Stimulated activated naive CD8-positive, alpha-beta T cell treated with anti-CD3 and anti-CD28 coated beads, Interleukin-15, amount 100 ng/mL, for 72 hours (primary cell): ENCODE data around the gene MYEF2.

ENCODE experiments used
- ATAC-seq: fragments of 150-1000 bp; cut with Tn5 transposase; 2 replicates; pipeline ENCODE4 v1.10.0; 2021; ENCODE audit warnings: mild to moderate bottlenecking, moderate library complexity
- DNase-seq, 2 donors: peaks; one replicate each; pipeline ENCODE4 v3.0.0; 2021 to 2022
- H3K27ac Mint-ChIP-seq, 2 donors: one replicate each; pipeline ENCODE4 v1.8.0; 2022; ENCODE audit warnings: mild to moderate bottlenecking in 2 of 2, mixed read lengths in 2 of 2, moderate library complexity in 2 of 2
- H3K27me3 Mint-ChIP-seq: one replicate; pipeline ENCODE4 v1.8.0; 2022; ENCODE audit warnings: mixed read lengths
- H3K4me1 Mint-ChIP-seq: one replicate; pipeline ENCODE4 v1.8.0; 2022; ENCODE audit warnings: mild to moderate bottlenecking, mixed read lengths
- H3K4me3 Mint-ChIP-seq, 2 donors: one replicate each; pipeline ENCODE4 v1.8.0; 2022; ENCODE audit warnings: mild to moderate bottlenecking in 2 of 2, mixed read lengths in 2 of 2, moderate library complexity in 1 of 2
- H3K9me3 Mint-ChIP-seq, 2 donors: one replicate each; pipeline ENCODE4 v1.8.0; 2022; ENCODE audit warnings: mixed read lengths in 2 of 2

The MYEF2 gene

DNA sequence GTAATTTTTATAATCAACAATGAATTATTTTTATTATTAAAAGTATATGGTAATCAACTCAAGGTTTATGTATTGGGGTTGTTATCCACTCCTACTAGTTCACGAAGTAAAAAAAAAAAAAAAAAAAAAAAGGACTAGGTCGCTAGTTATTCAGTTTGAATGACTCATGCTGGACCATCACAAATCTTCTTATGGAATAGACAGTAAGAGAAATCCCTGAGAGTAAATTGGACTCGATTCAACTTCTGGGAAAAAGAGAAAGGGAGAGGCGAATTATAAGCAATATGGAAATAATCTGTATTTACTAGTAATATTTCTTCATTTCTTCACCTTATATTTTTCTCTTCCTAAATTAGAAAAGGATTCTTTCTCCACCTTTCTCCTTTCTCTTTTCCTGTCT is 2.0 kb downstream of the MYEF2 start:
- ATAC-seq (no peak), DNase-seq (no peak)
- Mint-ChIP-seq H3K9me3 (peaks cover 8 to 14% of the 10 kb centered on the region in 2 donors), H3K4me1 (peaks cover 10% of the 10 kb centered on the region), H3K4me3 (no peak overlapping the region), H3K27ac (no peak overlapping the region), H3K27me3 (peaks cover 8% of the 10 kb centered on the region)

DNA sequence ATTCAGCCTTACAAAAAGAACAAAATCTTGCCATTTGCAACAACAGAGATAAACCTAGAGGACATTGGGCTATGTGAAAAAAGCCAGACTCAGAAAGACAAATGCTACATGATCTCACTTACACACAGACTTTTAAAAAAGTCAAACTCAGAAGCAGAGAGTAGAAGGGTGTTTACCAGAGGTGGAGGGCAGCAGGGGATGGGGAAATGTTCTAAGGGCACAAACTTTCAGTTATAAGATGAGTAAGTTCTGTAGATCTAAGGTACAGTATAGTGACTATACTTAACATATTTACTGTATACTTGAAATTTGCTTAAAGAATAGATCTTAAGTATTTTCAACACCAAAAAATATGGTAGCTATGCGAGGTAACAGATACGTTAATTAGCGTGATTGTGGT is 3.0 kb downstream of the MYEF2 start:
- peaks cover 8% of the 10 kb centered on the region for H3K27me3 Mint-ChIP-seq
- no peak overlapping the region for H3K27ac Mint-ChIP-seq
- H3K9me3 Mint-ChIP-seq: peaks cover 8 to 14% of the 10 kb centered on the region in 2 donors
- H3K4me1 Mint-ChIP-seq: peaks cover 10% of the 10 kb centered on the region
- H3K4me3 Mint-ChIP-seq: no peak overlapping the region
- ATAC-seq (no peak), DNase-seq (no peak)

DNA sequence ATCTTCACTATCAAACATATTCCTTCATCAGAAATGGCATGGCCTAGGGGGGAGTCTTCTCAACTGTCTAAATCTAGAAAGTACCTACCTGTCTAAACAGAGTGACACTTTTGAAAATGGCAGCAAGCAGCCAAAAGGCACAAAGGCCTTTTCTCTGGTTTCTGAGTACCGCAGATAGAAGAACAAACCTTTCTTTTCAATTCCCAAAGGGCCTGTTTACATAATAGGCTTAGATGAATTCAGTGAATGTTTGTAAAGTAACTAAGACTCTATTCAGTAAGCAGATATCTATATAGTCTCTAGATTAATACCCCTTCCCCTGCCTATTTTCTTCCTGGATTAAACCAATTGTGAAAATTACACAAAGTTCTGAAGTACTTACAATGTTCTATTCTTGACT is 7.1 kb downstream of the MYEF2 start:
- Mint-ChIP-seq H3K4me1 (no peaks in the 10 kb centered on the region), H3K27ac (no peak overlapping the region), H3K27me3 (no peaks in the 10 kb centered on the region), H3K4me3 (no peak overlapping the region), H3K9me3 (peaks cover 8 to 14% of the 10 kb centered on the region in 2 donors)
- no peak for DNase-seq
- no peak for ATAC-seq

DNA sequence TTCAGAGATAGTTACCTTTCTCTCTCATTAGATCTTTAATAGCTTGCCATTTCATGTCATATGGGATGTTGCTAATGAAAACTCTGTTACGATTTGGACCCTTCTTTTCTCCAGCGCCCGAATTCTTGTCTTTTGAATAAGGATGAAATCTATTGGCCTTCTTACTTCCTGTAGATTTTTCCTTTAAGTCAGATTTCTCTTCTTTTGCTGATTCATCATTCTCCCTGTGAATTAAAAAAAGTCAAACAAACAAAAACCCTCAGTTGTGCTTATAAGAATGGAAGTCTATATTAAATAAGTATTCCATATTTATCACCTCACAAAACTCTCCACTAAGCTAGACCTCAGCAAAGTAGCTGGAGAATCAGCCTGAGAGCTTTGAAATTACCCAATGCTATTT is 9.5 kb downstream of the MYEF2 start:
- Mint-ChIP-seq H3K27me3 (no peaks in the 10 kb centered on the region), H3K4me3 (no peak overlapping the region), H3K4me1 (no peaks in the 10 kb centered on the region), H3K9me3 (peaks cover 8 to 9% of the 10 kb centered on the region in 2 donors), H3K27ac (peak overlapping the region in 1 of 2 donors; percentile 71)
- ATAC-seq (no peak), DNase-seq (no peak)

DNA sequence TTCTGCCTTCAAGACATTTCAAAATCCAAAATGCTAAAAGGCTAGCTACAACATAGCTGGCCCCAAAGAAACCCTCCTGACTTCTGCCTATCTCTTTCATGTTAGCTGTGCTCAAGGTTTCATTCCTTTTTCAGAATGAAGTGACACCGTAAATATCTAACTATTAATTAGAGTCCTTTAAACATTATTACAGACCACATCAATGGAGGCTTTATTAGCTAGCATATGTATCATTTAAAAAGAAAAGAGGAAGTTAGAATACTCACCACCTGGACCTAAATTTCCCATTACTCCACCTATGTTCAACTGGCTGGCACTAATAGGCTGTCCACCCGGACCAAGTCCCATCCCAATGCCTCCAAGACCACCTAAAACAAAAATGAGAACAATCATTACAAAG is 24.6 kb downstream of the MYEF2 start:
- DNase-seq (no peak), ATAC-seq (no peak)
- H3K27me3 Mint-ChIP-seq: no peaks in the 10 kb centered on the region
- no peaks in the 10 kb centered on the region for H3K4me1 Mint-ChIP-seq
- no peak overlapping the region for H3K4me3 Mint-ChIP-seq
- no peaks in the 10 kb centered on the region for H3K9me3 Mint-ChIP-seq
- H3K27ac Mint-ChIP-seq: no peak overlapping the region

DNA sequence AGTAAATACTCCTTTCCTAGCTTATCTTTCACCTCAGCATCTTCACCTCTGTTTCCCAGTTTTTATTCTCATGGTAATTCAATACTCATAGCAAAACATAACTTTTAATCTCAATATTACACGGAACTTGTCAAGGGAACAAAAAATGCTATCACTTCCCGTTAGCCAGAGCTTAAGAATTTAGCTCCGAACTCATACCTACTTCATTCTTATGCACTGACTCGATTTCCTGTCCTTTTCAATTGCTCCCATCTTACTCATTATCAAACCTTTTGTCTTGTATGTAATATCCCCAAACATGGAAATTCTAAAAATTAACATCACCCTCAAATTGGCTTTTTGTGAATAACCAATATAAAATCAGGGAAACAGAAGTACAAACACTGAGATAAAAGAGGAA is 28.2 kb downstream of the MYEF2 start:
- Mint-ChIP-seq H3K4me1 (no peaks in the 10 kb centered on the region), H3K4me3 (no peak overlapping the region), H3K27me3 (no peaks in the 10 kb centered on the region), H3K27ac (no peak overlapping the region), H3K9me3 (no peaks in the 10 kb centered on the region)
- no peak for ATAC-seq
- DNase-seq: no peak

DNA sequence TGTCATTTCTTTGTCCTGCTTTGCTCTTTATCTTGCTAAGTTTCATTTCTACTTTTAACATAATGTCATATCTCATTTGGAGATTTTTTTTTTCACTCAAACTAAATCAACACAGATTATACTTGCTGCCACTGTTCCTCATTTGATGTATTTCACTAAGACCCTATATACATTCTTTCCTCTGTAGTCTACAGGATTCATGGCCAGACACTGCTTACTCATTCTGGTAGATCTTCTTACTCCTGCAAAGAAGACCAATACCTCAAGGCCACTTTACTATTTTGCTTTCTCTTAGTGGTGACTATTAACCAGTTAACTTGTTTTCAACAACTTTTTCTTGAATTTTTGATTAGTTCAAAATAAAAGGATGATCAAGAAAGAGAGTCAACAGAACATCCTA is 30.7 kb downstream of the MYEF2 start:
- H3K4me3 Mint-ChIP-seq: no peak overlapping the region
- H3K27ac Mint-ChIP-seq: no peak overlapping the region
- DNase-seq: no peak
- ATAC-seq: no peak
- no peaks in the 10 kb centered on the region for H3K4me1 Mint-ChIP-seq
- H3K27me3 Mint-ChIP-seq: no peaks in the 10 kb centered on the region
- no peaks in the 10 kb centered on the region for H3K9me3 Mint-ChIP-seq

DNA sequence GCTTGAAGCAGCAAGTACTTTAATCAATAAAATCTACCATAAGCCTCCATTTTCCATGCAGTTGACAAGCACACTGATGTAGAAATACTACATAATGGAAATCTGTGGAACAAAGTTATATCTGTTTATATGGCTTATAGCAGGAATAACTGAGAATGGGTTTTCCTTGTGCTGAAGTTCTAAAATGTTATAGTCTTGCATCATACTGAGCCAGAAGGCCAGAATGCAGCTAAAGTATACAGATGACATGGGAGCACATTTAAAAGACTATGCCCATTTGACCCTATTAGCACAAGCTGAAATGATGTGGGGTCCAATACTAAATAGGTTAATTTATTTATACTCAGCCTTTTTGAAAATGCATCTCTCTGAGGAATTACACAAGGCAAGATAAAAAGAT is 32.2 kb downstream of the MYEF2 start:
- Mint-ChIP-seq H3K27ac (no peak overlapping the region), H3K27me3 (no peaks in the 10 kb centered on the region), H3K9me3 (no peaks in the 10 kb centered on the region), H3K4me3 (no peak overlapping the region), H3K4me1 (no peaks in the 10 kb centered on the region)
- ATAC-seq (no peak), DNase-seq (no peak)

DNA sequence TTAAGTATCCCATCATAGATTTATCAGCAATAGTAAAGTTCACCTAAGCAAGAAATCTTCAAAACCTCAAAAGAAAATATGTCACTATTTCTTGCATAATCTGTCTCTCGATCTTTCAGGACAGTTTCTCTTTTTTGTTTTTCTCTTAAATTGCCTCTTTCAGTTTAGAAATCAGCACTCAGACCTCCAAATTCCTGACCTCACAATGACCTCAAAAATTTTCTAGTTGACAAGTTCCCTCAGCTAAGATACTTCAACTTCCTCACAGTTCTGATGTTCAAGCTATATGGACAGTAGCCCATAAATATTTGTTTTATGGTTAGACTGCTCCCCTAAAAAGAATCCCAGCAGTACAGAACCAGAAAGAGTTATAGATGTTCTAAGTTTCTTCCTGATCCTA is 33.2 kb downstream of the MYEF2 start:
- H3K27ac Mint-ChIP-seq: no peak overlapping the region
- ATAC-seq (no peak), DNase-seq (no peak)
- no peaks in the 10 kb centered on the region for H3K27me3 Mint-ChIP-seq
- H3K4me1 Mint-ChIP-seq: no peaks in the 10 kb centered on the region
- no peak overlapping the region for H3K4me3 Mint-ChIP-seq
- H3K9me3 Mint-ChIP-seq: no peaks in the 10 kb centered on the region

DNA sequence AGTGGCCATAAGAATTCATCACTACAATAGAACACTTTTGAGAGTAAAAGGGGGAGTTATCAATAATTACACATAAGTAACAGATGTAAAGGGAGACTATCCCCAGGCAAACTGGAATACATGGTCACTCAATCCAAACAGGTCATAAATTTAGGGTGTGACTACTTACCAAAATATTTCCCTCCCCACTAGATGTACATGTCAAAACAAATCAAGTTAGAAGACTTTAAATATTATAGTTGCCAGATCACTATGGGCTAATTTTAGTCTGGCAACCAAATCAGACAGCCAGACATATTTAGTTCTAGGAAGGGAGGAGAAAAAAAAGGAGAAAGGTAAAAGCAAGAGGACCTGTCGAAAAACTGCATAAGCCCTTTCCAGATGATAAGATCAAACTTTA is 34.2 kb downstream of the MYEF2 start:
- Mint-ChIP-seq H3K27me3 (no peaks in the 10 kb centered on the region), H3K27ac (no peak overlapping the region), H3K4me3 (no peak overlapping the region), H3K4me1 (no peaks in the 10 kb centered on the region), H3K9me3 (no peaks in the 10 kb centered on the region)
- ATAC-seq: no peak
- DNase-seq: no peak

DNA sequence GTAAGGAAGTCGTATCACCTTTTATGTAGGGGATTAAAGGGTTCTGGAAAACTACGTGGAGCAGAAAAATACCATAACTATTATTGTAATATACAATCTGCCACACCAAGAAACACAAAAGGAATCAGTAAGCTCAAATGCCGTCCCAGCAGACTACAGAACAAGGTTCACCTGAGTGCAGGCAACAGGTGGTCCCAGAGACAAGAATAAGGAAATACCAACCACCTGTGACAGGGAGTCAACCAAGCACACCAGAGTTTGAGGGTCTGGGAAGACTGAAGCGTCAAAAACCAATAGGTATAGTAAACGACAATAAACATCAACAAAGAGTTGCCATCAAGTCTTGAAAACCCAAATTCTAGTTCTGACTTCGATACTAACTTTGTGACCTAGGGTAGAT is 45.2 kb downstream of the MYEF2 start:
- no peak overlapping the region for H3K4me3 Mint-ChIP-seq
- ATAC-seq (no peak), DNase-seq (no peak)
- no peak overlapping the region for H3K27ac Mint-ChIP-seq
- no peaks in the 10 kb centered on the region for H3K27me3 Mint-ChIP-seq
- no peaks in the 10 kb centered on the region for H3K9me3 Mint-ChIP-seq
- no peaks in the 10 kb centered on the region for H3K4me1 Mint-ChIP-seq

DNA sequence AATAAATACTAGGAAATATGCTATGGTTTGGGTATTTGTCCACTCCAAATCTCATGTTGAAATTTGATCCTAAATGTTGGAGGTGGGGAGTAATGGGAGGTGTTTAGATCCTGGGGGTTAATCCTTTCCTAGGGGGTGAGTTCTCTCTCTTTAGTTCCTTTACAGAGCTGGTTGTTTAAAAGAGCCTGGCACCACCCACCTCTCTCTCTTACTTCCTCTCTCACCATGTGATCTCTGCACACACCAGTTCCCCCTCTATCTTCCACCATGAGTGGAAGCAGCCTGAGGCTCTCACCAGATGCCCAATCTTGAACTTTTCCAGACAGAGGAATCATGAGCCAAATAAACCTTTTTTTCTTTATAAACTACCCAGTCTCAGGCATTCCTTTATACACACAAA is 46.8 kb downstream of the MYEF2 start:
- H3K27me3 Mint-ChIP-seq: peaks cover 4% of the 10 kb centered on the region
- H3K4me1 Mint-ChIP-seq: no peaks in the 10 kb centered on the region
- no peak for DNase-seq

DNA sequence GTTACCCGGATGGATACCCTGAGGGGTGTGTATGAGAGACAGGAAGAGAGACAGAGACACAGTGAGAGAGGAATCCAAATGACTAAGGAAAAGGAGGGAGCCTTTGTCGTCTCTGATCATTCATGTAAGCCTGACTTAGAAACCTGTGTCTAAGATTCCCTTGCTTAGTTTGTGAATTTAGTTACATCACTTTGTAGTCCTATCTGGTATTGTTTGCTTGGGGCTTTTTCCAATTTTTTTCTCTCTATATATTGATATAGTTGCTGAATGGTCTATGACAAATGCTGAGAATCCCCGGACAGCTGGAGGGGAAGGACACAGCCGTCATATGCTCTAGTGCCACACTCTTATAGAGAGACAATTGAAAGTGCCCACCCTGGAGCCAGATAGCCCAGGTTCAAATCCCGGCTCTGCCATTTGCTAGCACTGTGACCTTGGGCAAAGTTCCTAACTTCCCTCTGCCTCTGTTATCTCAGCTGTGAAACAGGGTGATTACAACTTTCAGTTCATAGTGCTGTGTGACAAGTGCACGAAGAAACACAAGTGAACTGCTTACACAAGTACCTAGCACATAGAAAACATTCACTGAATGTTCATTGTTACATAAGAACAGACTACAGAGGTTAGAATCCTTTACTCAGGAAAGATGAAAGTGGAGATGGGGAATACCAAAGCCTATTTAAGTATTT is 51.3 kb downstream of the MYEF2 start:
- ATAC-seq (no peak), DNase-seq (no peak)
- peaks cover 10% of the 10 kb centered on the region for H3K27me3 Mint-ChIP-seq
- no peak overlapping the region for H3K4me3 Mint-ChIP-seq
- H3K27ac Mint-ChIP-seq: no peak overlapping the region
- no peaks in the 10 kb centered on the region for H3K4me1 Mint-ChIP-seq
- no peaks in the 10 kb centered on the region for H3K9me3 Mint-ChIP-seq

More for the DNA sequence above, 46.8 kb downstream of the MYEF2 start:
- no peaks in the 10 kb centered on the region for H3K9me3 Mint-ChIP-seq
- ATAC-seq: no peak
- H3K27ac Mint-ChIP-seq: peak overlapping the region in 1 of 2 donors; percentile 35
- H3K4me3 Mint-ChIP-seq: no peak overlapping the region

DNA sequence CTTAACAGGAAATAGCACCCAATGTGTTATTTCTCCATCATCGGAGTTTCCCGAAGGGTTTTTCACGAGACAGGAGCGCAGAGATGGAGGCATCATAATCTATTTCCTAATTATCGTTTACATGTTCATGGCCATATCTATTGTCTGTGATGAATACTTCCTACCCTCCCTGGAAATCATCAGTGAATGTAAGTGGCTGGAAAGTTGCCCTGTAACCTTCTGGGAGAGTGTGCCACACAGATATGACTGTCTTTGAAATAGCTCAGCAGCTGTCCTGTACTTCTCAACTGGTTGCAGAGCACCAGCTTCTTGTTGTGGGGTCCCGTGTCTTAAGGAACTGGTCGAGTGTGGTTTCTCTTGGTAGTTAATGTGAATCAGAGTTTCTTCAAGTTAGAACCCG is 56.2 kb downstream of the MYEF2 start:
- Mint-ChIP-seq H3K4me1 (no peaks in the 10 kb centered on the region), H3K4me3 (no peak overlapping the region), H3K27ac (no peak overlapping the region), H3K9me3 (no peaks in the 10 kb centered on the region), H3K27me3 (peaks cover 10% of the 10 kb centered on the region)
- DNase-seq (no peak), ATAC-seq (no peak)

DNA sequence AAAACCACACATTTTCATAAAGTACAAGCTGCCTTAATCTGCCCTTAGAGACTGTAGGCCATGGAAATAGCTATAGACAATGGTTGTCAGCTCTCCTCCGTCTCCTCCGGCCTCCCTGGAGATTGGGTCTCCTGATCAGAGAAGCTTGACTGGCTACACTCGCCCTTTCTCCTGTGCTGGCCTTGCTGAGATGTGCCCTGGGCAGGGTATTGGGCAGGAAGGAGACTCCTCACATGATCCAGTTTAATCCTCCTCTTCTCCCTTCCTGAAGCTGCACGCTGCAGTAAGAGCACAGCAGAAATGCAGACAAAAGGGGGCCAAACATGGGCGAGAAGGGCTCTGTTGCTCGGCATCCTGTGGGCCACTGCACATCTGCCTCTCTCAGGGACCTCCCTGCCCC is 57.4 kb downstream of the MYEF2 start, which contains the start of gene SLC24A5:
TSS of gene SLC24A5 (plus strand) at position 246 of the 400 bp plus-strand sequence. CDS start at position 301, 55 bp downstream.
- Mint-ChIP-seq H3K27me3 (peaks cover under 1% of the 10 kb centered on the region), H3K4me1 (no peaks in the 10 kb centered on the region), H3K9me3 (no peaks in the 10 kb centered on the region), H3K27ac (no peak within 1 kb of the TSS), H3K4me3 (no peak within 1 kb of the TSS)
- ATAC-seq (no peak), DNase-seq (no peak)

DNA sequence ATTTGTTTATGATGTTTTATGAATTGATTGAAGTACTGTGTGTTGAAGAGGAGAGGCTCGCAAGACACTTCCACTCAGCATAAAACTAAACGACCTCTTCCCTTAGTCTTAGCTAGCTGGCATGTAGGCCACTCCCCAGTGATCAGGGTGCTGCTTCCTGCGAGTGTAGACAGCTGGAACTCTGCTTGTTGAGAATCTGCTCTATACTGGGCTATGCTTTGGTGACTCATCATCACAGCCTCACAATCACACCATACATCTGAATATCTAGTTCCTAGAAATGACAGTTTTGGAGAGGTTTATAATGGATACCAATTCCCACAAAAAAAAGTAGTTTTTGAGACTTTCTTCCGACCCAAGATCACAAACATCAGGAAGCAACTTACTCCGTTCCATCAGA is 58.8 kb downstream of the MYEF2 start:
- Mint-ChIP-seq H3K4me3 (no peak overlapping the region), H3K4me1 (no peaks in the 10 kb centered on the region), H3K9me3 (no peaks in the 10 kb centered on the region), H3K27me3 (peaks cover 6% of the 10 kb centered on the region), H3K27ac (no peak overlapping the region)
- ATAC-seq: no peak
- no peak for DNase-seq

DNA sequence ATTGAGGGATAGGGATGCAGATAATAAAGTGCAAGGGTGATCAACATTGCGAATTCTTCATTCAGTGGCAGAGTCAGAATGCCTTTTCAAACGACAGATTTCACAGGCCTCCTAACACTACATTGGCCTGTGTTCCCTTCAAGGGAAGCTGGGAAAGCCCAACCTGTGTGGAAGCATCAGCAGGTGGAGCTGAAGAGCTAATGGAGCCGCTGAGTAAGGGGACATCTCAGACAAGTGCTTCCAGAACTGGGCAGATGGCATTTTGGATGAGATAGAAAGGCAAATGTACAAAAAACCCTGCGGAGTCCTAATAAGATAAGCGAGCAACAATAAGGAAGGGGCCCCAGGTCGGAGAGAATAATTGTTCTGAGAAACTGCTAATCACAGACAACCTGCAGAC is 65.9 kb downstream of the MYEF2 start:
- Mint-ChIP-seq H3K4me1 (no peaks in the 10 kb centered on the region), H3K27ac (no peak overlapping the region), H3K27me3 (peaks cover 25% of the 10 kb centered on the region), H3K4me3 (no peak overlapping the region), H3K9me3 (no peaks in the 10 kb centered on the region)
- ATAC-seq: no peak
- DNase-seq: no peak
